NCI-H2227 (cell line): ENCODE measurements around the gene LRCOL1.
A peak's percentile ranks its signal among the peaks of the same experiment; 100 is the strongest.

Experiments used
- DNase-seq: peaks from one replicate; lab custom pipeline; 2025; ENCODE audit not compliant: unreplicated experiment; lab: John Stamatoyannopoulos, UW

Gene LRCOL1

DNA sequence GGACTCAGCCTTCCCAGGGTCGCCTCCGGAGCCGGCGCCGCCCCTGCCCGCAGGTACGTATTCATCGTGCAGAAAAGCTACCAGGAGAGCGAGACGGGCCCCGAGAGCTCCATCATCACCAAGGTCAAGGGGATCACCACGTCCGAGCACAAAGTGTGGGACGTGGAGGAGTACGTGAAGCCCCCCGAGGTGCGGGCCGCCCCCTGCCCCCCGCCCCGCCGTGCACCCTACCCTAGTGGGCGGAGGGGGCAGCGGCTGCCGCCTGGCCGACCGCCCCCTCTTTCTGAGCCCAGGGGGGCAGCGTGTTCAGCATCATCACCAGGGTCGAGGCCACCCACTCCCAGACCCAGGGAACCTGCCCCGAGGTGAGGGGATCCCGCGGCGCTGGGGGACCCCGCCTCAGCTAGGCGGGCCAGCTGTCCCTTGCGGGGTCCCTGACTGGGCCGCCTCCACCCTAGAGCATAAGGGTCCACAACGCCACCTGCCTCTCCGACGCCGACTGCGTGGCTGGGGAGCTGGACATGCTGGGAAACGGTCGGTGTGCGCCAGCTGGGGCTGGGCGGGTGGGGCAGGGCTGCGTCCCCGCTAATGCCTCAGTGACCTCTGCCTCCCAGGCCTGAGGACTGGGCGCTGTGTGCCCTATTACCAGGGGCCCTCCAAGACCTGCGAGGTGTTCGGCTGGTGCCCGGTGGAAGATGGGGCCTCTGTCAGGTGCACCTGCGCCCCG, 9.2 kb upstream of the LRCOL1 start:
- peak; percentile 16 for DNase-seq

DNA sequence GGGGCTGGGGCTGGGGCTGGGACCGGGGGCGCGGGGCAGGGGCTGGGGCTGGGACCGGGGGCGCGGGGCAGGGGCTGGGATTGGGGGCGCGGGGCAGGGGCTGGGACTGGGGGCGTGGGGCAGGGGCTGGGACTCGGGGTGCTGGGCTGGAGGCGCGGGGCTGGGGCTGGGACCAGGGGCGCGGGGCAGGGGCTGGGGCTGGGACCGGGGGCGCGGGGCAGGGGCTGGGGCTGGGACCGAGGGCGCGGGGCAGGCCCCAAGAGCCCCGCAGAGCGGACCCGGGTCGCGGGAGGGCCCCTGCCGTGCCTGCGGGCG, 8.6 kb upstream of the LRCOL1 start:
- no peak for DNase-seq

DNA sequence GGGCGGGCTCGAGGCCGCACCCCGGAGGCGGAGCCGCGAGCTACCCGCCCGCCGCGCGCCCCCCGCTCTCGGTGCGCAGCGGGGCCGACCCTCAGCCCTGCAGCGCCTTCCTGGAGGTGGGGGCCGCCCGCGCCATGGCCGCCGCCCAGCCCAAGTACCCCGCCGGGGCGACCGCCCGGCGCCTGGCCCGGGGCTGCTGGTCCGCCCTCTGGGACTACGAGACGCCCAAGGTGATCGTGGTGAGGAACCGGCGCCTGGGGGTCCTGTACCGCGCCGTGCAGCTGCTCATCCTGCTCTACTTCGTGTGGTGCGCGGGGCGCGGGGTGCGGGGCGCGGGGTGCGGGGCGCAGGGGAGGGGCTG, 8.3 kb upstream of the LRCOL1 start, which contains the start of gene P2RX2:
Gene P2RX2, plus strand, starts transcription at position 94 of the 361 bp plus-strand sequence. Its CDS starts 41 bp downstream, at position 135.
- peak; percentile 67 for DNase-seq

DNA sequence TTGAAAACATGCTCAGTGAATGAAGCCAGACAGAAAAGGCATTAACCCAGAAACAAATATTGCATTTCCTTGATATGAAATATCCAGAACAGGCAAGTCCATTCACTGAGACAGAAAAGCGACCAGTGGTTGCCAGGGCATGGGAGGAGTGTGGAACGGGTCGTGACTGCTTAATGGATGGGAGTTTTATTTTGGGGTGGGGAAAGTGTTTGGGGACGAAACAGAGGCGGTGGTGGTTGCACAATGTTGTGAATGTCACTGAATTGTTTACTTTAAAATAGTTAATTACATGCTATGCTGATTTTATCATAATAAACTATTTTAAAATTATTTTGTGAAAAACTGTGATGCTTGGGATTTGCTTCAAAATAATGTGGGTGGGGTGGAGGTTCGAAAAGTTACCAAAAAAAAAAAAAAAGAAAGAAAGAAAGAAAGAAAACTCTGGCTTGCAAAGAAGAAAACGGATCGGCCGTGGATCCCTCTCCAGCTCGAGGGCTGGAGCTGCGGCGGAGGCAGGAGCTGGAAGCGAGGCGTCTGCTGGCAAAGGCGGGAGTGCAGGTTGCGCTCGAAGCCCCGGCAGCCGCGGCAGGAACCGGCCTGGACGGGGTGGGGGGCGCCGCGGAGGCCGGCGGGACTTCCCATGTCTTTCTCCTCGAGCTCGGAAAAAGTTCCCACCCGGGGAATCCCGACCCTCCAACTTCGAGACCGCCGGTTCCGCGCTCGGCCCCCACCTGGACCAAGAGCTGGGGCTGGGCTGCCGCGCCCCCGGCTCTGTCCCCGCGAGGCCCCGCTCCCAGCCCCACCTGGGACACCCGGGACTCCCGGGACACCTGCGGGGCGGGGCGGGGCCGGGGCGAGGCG, 7.7 kb upstream of the LRCOL1 start:
- peak; percentile 67 for DNase-seq

DNA sequence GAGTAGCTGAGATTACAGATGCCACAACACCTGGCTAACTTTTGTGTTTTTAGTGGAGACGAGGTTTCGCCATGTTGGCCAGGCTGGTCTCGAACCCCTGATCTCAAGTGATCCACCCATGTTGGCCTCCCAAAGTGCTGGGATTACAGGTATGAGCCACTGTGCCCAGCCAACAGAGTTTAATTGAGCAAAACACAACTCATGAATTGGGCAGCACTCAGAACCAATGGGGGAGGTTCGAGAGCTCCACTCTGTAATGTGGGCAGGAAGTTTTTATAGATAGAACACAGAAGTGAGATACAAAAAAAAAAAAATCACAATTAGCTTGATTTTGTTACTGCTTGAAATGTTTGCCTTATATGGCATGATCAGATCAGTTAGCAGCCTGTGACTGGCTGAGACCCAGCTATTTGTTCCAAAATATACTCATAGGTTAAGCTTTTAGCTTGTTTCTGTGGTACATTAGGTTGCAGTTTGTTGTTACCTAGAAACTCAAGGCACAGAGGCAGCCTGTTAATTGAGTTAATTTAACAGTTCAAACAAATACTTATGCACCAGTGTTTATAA, 6.8 kb upstream of the LRCOL1 start:
- DNase-seq: no peak

DNA sequence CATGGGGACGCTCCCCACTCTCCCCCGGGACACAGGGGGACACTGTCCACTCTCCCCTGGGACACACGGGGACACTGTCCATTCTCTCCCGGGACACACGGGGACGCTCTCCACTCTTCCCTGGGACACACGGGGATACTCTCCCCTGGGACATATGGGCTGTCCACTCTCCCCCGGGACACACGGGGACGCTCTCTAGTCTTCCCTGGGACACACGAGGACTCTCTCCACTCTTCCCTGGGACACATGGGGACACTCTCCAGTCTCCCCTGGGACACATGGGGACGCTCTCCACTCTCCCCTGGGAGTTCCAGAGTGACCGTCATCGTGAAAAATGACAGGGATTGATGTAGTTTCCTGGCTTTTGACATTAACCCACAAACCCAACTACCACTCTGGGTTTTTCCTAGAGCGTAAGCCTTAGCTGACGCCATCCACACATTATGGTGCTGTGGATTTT, 5.2 kb upstream of the LRCOL1 start:
- no peak for DNase-seq

DNA sequence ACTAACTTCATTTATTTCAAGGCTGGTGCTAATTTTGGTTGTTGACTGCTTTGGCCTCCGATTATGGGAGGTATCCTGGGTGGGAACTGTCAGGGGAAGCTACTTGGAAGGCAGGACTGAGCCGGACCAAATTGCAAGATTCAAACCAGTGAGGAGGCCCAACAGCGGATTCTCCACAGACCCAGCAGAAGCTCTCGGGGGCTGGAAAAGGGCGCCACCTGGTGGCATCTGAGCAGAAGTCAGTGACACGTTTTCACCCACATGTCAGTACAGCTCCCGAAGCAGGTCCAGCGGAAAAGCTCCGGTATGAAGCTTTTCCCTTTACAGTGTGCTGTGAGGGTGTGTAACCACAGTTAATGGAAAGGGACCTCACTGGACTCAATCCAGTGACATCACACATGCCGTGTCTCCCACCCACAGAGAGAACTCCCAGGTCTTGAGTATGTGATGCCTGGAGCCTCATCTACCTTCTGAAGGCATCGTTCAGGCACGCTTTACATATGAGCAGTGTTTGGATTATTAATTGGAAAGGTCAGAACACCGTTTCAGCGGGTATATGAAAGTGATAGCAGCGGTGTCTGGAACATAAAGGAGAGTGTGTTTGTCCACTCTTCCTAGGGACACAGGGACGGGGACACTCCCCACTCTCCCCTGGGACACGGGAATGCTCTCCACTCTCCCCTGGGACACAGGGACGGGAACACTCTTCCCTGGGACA, 4.6 kb upstream of the LRCOL1 start:
- peak; percentile 88 for DNase-seq

DNA sequence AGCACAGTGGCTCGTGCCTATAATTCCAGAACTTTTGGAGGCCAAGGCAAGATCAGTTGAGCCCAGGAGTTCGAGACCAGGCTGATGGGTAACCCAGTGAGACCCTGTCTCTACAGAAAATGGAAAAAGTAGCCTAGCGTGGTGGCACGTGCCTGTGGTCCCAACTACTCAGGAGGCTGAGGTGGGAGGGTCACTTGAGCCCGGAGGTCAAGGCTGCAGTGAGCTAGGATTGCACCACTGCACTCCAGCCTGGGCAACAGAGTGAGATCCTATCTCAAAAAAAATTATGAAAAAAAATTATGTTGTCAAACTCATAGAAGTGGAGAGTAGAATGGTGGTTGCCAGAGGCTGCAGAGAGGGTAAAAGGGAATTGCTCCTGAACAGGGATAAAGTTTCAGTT, 3.6 kb upstream of the LRCOL1 start:
- no peak for DNase-seq

DNA sequence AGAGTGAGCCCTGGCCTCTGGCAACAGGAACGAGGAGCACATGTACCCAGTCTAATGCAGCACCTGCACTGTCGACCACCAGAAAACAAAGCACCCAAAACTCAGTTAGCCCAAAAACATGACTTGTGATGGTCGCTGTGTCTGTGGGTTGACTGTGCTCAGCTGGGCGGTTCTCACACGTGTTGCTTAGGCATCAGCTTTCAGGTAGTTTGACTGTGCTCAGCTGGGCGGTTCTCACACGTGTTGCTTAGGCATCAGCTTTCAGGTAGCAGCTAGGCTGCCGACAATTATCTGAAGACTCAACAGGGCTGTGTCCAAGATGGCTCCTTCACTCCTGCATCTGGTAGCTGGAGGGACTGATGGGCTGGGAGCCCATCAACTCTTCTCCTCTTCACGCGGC, 1.2 kb upstream of the LRCOL1 start:
- DNase-seq: no peak

DNA sequence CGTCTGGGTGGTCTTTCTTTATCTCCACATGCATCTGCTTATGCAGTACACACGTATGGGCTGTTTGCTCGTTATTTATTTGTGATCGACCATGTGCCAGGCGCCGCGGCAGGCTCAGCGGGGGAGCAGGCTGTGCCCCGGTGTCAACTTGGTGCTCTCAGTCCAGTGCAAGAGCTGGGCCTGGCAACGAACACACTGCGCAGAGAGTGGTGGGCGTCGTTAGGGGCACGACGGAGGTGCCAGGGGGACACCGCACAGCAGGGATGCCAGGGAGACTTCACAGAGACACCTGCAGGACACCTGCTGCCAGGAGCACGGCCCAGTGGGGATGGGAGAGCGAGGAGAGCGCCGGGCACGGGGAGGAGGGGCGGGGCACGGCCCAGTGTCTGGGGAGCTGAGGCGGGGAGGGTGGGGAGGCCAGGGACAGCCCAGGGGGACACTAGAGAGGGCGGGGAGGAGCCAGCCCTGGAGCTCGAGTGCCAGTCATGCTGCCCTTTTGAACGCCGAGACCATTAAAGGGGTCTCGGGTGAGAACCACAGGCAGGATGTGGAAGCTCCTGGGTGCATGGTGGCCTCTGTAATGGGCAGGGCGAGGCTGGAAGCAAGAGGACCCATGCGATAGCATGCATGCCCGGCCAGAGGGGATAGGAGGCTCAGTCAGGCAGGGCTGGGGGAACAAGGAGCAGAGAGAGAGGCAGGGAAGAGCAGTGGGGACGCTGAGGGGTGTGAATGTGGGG, 652 bp upstream of the LRCOL1 start:
- DNase-seq: no peak

DNA sequence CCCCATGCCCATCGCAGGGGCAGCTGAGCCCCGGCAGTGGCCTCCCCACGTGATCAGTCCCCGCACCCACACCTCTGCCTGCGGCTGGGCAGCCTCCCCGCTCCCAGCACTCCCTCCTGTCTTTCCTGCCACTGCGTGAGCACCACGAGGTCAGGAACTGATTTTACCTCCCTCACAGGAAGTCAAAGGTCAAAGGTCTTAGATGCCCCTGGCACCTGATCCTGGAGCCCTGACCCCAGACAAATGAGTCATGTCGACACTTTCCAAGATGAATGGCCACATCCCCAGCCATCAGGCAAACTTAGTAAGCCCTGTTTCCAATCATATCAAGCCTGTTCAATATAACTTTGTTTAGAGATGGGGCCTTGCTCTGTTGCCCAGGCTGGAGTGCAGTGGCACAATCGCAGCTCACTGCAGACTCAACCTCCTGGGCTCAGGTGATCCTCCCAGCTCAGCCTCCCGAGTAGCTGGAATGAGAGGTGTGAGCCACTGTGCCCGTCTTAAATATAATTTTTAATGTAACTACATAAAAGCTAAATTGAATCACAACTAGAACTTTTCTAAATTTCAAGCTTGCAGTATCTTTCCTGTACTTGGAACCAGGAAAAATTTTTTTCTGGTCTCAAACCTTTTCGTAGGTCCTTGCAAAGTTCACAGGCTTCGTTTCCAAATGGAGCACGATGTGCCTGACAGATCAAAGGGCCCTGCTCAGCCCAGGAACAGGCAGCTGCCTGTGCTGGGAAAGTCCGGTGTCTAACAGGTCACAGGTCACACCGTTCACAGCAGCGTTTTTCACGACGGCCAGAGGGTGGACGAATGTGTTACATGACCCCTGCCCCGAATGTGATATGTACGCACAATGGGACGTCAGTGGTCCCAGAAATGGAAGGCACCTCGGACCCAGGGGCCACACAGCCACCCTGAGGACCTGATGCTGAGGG, 1.9 kb downstream of the LRCOL1 start:
- DNase-seq: no peak

DNA sequence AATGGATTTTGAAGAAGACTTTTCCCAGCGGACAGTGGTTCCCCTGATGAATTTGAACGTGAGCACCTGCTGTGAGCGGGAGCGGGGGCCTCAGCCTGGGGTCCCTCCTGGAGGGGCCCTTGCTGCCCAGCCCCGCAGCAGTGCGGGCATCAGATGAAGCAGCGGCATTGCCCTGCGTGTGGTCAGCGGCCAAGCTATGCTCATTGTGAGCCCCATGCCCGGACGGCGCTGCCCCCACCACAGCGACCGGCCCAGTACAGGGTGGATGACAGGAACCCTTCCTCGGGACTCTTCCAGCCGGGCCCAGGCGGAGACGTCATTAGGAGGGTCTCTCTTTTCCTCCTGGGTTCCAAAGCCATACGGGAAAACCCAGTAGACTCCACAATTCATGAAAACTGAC, 3.5 kb downstream of the LRCOL1 start:
- no peak for DNase-seq

DNA sequence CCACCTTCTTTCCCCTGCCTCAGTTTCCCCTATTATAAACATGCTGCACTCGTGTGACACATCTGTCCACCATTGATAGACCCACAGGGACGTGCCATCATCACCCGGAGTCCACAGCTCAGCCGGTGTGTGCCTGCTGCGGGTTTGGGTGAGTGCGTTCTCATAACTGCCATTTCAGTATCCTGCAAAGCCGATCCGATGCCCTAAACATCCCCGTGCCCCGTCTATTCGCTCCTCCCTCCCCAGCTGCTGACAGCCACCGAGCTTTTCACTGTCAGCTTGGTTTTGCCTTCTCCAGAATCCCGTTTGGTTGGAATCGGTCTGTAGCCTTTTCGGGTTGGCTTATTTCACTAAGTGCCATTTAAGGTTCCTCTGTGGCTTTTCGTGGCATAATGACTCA, 3.9 kb downstream of the LRCOL1 start:
- no peak for DNase-seq

DNA sequence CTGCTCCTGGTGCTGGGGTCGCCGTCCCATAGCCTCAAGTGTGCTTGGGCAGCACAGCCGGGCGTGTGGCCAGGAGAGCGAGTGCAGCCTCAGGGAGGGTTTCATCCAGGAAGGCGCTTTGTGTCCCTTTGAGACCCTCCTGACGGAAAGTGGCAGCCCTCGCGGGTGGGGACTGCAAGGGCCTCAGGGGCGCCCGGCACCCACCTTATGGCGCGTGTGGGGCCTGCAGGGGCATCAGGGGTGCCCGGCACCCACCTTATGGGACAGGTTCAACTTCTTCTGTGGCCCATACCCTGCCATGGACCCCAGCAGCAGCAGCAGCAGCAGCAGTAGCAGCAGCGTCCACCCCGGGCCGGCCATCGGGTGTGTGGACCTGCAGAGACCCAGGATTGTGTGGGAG, 4.5 kb downstream of the LRCOL1 start:
- DNase-seq: no peak

DNA sequence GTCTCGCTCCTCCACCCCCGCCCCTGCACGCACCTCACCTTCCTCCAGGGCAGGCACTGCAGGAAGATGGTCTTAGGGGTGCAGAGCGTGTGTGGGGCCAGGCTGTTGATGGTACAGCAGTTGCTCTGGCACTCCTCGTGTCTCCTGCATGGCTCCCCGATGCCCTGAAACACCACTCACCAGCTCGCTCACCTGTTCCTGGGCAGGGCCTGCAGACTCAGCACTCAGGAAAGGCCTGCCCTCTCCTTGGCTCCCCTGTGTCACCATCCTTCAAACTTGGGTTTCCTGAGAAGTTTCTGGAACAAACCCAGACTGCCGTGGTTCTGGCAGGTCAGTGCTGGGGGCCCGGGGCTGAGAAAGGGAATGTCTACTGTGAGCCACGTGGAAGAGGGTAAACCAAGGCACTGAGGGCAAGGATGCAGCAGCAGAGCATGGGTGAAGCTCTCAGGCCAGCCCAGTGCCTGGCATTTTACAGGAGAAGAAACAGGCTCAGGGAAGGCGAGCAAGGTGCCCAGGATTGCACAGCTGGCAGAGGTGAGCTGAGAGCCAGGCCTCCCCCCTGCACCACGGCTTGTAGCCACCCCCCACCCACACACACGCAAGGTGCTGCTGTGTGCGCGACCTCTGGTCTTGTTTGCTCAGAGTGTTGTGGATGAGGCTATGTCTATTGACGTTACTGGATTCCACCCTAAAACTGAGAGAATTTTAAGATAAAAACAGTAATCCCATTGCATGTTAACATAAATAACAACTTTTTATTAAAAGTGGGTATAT, 5.5 kb downstream of the LRCOL1 start:
- no peak for DNase-seq

DNA sequence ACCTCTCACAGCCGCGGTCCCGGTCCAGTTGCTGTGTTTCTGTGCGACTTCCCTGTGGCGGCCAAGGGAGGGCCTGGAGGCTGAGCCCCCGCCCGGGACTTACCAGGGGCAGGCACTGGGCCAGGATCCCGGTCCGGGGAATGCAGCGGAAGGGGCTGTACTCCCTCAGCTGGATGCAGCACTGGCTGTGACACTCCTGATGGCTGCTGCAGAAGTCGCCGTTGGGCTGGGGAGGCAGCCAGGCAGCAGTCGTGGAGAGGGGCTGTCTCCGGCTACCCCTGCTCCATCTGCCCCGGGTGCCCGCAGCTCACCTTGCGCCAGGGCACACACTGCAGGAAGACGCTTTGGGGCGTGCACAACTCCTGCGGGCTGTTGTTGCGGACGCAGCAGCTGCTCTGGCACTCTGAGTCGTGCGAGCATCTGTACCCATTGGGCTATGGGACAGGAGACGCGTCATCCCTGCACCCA, 6.2 kb downstream of the LRCOL1 start:
- DNase-seq: no peak

DNA sequence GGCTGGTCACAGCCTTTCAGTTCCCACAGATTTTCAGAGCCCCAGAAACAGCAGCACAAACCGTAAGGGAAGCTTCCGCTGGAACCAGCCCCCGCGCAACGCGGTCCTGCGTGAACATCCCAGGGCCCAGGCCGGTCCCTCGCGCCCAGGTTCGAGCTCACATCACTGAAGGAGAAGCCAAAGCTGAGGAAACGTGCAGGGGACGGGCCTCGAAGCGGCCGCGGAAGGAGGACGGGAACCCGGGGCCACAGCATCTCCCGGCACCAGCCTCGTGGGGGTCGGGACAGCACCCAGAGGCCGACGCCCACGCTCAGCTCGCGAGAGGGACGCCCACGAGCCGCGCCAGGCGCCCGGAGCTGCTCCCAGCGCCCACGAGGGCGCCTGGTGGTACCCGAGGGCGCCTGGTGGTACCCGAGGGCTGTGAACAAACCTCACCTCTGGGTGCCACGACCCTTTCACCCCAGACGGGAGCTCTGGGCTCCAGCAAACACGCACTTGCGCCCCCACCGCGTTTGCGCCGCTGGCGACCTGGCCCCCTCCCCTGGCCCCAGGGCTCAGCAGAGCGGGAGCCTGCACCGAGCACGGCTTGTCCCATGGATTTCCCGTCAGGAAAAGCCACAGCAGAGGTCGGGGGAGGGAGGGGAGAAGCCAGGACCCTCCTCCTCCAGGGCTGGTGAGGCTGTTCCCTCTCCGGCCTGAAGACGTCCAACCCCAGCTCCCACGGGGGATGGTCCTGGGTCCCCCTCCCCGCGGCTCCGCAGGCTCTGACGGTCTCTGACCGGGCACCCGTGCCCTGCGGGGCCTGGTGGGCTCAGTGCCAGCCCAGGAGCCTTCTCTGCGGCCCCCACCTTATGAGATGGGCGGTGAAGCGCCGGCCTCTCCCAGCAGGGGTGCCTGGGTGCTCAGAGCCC, 6.9 kb downstream of the LRCOL1 start:
- DNase-seq: no peak
